ENCODE results near the gene RNF112. TPM values are rescaled to one million over a fixed set of nuclear protein-coding genes. Genes with fewer than 3 reads are reported as not detected.

RNF112 gene
- total RNA-seq, 2 experiments from 2014 or later, result 1.4 to 1.5 TPM

DNA sequence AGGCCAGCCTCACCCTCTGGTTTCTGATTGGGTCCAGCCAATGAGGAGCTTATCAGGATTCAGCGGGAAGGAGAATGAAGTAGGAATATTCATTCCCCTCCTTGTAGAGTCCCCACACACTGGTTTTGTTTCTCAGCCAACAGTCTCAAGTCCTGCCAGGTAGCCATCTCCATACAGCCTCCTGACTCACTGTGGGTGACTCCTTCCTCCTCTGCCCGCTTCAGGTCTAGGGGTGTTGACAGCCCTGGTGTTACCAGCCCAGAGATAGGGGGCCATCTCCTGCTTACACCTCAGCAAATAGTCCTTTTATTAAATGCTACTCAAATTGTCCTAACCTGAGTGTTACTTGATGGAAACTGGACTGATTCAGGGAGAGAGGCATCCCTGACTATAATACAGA is 20.1 kb upstream of the RNF112 start:
- ATAC-seq (ENCODE audit: poor library complexity) (no peak), DNase-seq (no peak)
- Histone ChIP-seq H3K4me3 (ENCODE audit: low read length) (no peak overlapping the region), H3K27me3 (ENCODE audit: control insufficient read depth in 1 of 2, insufficient read depth in 2 of 2, low read length in 2 of 2) (no peaks in the 10 kb centered on the region), H3K4me1 (ENCODE audit: insufficient read depth, low read length) (no peaks in the 10 kb centered on the region), H3K36me3 (ENCODE audit: insufficient read depth, low read length) (no peaks in the 10 kb centered on the region), H3K27ac (ENCODE audit: low read depth in 1 of 2, low read length in 2 of 2) (no peak overlapping the region), H3K9me3 (ENCODE audit: control insufficient read depth in 1 of 2, insufficient read depth in 1 of 2, low read length in 2 of 2) (no peaks in the 10 kb centered on the region)
- intact Hi-C loops (cut with DNase I, micrococcal nuclease), result loop anchor here in 1 of 2 experiments (5.0 kb wide), 1 partner anchor 41 kb away; no protein-coding TSS in a partner anchor
- ChIA-PET POLR2A (no interaction called here), CTCF (no interaction called here)
- Mint-ChIP-seq H3K27ac (no peak overlapping the region), H3K9me3 (no peaks in the 10 kb centered on the region), H3K27me3 (no peaks in the 10 kb centered on the region), H3K4me1 (ENCODE audit: low read depth) (no peaks in the 10 kb centered on the region), H3K36me3 (ENCODE audit: low read depth) (no peaks in the 10 kb centered on the region), H3K4me3 (no peak overlapping the region)
- TF ChIP-seq, protein P1, sequence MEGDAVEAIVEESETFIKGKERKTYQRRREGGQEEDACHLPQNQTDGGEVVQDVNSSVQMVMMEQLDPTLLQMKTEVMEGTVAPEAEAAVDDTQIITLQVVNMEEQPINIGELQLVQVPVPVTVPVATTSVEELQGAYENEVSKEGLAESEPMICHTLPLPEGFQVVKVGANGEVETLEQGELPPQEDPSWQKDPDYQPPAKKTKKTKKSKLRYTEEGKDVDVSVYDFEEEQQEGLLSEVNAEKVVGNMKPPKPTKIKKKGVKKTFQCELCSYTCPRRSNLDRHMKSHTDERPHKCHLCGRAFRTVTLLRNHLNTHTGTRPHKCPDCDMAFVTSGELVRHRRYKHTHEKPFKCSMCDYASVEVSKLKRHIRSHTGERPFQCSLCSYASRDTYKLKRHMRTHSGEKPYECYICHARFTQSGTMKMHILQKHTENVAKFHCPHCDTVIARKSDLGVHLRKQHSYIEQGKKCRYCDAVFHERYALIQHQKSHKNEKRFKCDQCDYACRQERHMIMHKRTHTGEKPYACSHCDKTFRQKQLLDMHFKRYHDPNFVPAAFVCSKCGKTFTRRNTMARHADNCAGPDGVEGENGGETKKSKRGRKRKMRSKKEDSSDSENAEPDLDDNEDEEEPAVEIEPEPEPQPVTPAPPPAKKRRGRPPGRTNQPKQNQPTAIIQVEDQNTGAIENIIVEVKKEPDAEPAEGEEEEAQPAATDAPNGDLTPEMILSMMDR (IDR thresholded peaks at IDR 0.05), result no peak

DNA sequence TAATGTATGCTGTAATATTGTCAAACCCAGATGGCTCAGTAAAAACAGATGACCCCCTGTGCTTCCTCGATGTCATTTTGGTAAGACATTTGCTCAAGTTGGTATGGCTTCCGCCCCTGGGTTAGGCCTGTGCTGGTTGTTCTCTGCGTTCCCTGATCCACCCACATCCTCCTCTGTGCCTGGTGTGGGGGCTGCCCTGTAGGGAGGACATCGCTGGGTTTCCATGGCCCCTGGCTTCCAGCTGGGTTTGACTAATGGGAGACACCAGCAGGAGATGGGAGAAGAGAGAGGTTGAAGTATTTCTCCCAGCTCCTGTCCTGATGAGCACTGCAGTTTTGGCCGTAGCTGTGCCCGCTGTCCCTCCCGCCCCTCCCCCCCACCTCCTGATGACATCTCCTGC is 19.6 kb upstream of the RNF112 start:
- no peaks in the 10 kb centered on the region for H3K4me1 ChIP-seq (ENCODE audit: insufficient read depth, low read length)
- CTCF ChIA-PET, result no interaction called here
- Mint-ChIP-seq H3K36me3 (ENCODE audit: low read depth) (no peaks in the 10 kb centered on the region), H3K4me3 (no peak overlapping the region), H3K4me1 (ENCODE audit: low read depth) (no peaks in the 10 kb centered on the region), H3K27ac (no peak overlapping the region), H3K9me3 (no peaks in the 10 kb centered on the region), H3K27me3 (no peaks in the 10 kb centered on the region)
- no peak overlapping the region for H3K27ac ChIP-seq (ENCODE audit: low read depth in 1 of 2, low read length in 2 of 2)
- ATAC-seq (ENCODE audit: poor library complexity), result no peak
- H3K9me3 ChIP-seq (ENCODE audit: control insufficient read depth in 1 of 2, insufficient read depth in 1 of 2, low read length in 2 of 2), result no peaks in the 10 kb centered on the region
- intact Hi-C loops (cut with DNase I, micrococcal nuclease), result loop anchor here in 1 of 2 experiments (5.0 kb wide), 1 partner anchor 41 kb away; no protein-coding TSS in a partner anchor
- POLR2A ChIA-PET, result no interaction called here
- TF ChIP-seq, protein P1 (IDR thresholded peaks at IDR 0.05), result no peak
- H3K4me3 ChIP-seq (ENCODE audit: low read length), result no peak overlapping the region
- H3K36me3 ChIP-seq (ENCODE audit: insufficient read depth, low read length), result no peaks in the 10 kb centered on the region
- no peaks in the 10 kb centered on the region for H3K27me3 ChIP-seq (ENCODE audit: control insufficient read depth in 1 of 2, insufficient read depth in 2 of 2, low read length in 2 of 2)
- DNase-seq, result no peak

DNA sequence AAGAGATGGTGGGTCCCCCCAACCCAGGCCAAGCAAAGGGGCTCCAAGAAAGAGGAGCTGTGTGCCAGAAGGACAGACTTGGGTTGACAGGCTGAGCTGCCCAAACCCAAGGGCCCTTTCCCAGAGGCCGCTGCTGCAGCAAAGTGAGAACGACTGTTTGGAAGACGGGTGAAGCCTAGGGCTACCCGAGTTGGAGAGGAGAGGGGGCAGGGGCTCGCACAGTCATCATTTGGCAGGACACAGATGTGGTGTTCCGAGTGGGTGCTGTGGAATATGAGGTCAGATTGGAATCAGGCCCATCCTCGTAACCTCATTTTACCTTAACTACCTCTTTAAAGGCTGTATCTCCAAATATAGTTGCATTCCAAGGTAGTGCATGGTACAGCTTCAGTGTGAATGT is 18.7 kb upstream of the RNF112 start:
- no peak for ATAC-seq (ENCODE audit: poor library complexity)

More for the DNA sequence above, 18.7 kb upstream of the RNF112 start:
- no peaks in the 10 kb centered on the region for H3K9me3 ChIP-seq (ENCODE audit: control insufficient read depth in 1 of 2, insufficient read depth in 1 of 2, low read length in 2 of 2)
- DNase-seq, result no peak
- H3K27me3 ChIP-seq (ENCODE audit: control insufficient read depth in 1 of 2, insufficient read depth in 2 of 2, low read length in 2 of 2), result no peaks in the 10 kb centered on the region
- no peak overlapping the region for H3K4me3 Mint-ChIP-seq
- no peaks in the 10 kb centered on the region for H3K4me1 ChIP-seq (ENCODE audit: insufficient read depth, low read length)
- ChIA-PET POLR2A (no interaction called here), CTCF (no interaction called here)
- H3K4me3 ChIP-seq (ENCODE audit: low read length), result no peak overlapping the region
- no peaks in the 10 kb centered on the region for H3K36me3 Mint-ChIP-seq (ENCODE audit: low read depth)
- H3K27me3 Mint-ChIP-seq, result no peaks in the 10 kb centered on the region
- no peaks in the 10 kb centered on the region for H3K4me1 Mint-ChIP-seq (ENCODE audit: low read depth)
- no peaks in the 10 kb centered on the region for H3K9me3 Mint-ChIP-seq
- intact Hi-C loops (cut with DNase I, micrococcal nuclease), result loop anchor here in 1 of 2 experiments (5.0 kb wide), 1 partner anchor 40 kb away; no protein-coding TSS in a partner anchor
- H3K27ac Mint-ChIP-seq, result no peak overlapping the region
- no peaks in the 10 kb centered on the region for H3K36me3 ChIP-seq (ENCODE audit: insufficient read depth, low read length)
- no peak overlapping the region for H3K27ac ChIP-seq (ENCODE audit: low read depth in 1 of 2, low read length in 2 of 2)
- TF ChIP-seq, protein P1 (IDR thresholded peaks at IDR 0.05), result no peak
